Renal cortical epithelial cell (primary cell): Measurements from ENCODE around the gene ALDOC. TPM values are rescaled to one million over a fixed set of nuclear protein-coding genes. Genes with fewer than 3 reads are reported as not detected.

Source experiments
- DNase-seq: peaks from one replicate; pipeline ENCODE4 v3.0.0-alpha.2; 2011; ENCODE audit warnings: low read depth
- total RNA-seq: library from RNA; depleted of rRNA; stranded (reverse); fragments of >200 nt; gene quantifications from 2 replicates; pipeline ENCODE4 v1.2.3, GENCODE V29; 2014

Gene ALDOC
- total RNA-seq, 1 donor from 2014 or later, result 26.7 TPM

GRCh38 chr17:28532050-28532960, 44.4 kb downstream of the ALDOC start:
- DNase-seq, result peak; percentile 32

DNA sequence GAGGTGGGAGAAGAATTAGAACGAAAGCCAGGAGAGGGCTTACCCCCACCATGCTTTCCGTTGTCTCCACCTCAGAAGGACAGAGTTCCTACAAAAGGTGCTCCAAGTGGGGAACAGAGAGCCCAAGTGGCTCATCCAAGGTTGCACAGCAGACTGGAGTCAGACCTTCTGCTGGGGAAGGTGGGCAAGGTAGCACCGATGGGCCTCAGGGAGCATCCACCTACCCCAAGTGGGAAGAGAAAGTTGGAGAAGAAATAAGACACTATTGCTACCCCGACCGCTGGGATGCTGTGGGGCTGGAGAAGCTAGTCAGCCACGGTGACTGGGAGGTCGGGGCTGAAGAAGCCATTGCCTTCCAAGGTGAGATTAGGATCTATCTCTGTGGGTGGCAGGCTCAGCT, 45.8 kb downstream of the ALDOC start:
- DNase-seq, result no peak

DNA sequence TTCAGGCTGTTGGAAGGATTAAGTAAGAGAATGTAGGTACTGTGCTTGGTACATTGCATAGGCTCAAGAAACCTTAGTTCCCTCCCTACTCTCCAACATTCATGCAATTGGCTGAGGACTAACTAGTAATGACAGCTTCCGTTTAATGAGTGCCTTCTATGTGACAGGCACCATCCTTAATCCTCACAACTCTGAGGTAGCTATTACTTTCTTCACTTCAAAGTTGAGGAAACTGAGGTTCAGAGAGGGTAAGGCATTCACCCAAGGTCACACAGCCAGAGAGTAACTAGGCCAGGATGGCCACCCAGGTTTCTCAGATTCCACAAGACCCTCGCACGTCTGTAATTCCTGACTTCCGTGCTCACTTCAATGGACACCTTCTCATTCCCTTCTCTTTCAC, 46.4 kb downstream of the ALDOC start:
- DNase-seq, result no peak

DNA sequence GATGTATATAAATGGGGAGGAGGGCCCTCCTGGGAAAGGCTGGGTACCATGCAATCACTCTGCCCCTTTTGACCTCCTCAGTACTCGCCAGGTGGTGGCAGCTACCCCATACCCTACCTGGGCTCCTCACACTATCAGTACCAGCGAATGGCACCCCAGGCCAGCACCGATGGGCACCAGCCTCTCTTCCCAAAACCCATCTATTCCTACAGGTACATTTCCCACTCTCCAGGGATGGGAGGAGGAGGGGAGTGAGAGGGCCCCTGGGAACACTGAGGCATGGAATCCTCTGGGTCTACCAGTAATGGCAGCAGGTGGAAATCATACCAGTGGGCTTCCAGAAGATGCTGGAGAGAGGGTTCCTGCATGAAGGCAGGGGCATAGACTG, 47.7 kb downstream of the ALDOC start:
- DNase-seq, result no peak

DNA sequence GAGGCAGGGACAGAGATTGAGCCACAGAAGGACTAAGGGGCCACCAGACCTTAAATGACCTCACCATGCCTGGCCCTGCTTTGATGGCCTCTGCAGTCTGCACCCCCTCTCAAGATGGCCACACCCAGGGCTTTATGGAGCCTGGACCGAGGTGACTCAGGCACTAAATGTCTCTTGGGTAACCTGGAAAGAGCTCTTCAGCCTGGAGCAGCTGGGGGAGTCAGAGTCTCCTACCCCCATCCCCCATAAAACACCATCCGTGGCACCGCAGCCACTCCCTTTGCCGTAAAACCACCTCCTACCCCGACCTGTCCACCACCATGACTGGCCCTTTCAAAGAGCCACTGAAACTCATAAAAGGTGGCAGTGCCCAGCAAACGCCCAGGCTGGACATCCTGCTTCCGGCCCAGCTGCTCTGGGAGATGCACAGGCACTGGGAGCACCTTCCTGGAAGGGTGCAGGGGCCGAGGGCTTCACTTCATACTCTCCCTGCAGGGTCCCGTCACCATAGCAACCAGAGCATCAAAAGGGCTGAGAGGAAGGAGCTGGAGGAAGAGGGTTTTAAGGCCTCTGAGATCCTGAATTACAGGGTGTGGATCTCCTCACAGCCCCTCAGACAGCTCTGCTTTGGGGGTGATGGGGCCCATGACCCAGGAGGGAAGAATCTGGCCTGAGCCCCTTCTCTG, 48.2 kb downstream of the ALDOC start:
- peak; percentile 18 for DNase-seq

GRCh38 chr17:28527859-28528258, 48.8 kb downstream of the ALDOC start:
- no peak for DNase-seq

DNA sequence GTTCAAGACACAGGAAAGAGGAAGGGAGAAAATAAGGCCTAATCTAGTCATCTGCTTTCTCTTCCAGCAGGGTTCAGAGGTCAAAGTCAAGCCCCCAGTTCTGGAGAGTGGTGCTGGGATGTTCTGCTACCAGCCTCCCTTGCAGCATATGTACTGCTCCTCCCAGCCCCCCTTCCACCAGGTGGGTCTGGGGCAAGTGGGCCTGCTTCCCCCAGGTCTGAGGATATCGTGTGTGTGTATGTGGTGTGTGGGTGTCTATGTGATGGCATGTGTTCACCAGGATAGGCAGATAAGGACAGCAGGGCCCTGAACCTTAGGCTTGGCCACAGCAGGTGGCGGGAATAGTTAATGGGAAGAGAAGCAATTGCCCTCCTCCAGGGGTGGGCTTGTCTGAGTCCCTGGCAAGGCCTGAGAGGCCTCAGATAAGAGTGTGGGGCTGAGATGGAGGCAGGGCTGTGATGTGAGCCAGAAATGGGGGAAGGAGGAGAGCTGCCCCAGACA, 49.5 kb downstream of the ALDOC start:
- DNase-seq, result no peak

GRCh38 chr17:28526381-28526780, 50.3 kb downstream of the ALDOC start:
- no peak for DNase-seq

DNA sequence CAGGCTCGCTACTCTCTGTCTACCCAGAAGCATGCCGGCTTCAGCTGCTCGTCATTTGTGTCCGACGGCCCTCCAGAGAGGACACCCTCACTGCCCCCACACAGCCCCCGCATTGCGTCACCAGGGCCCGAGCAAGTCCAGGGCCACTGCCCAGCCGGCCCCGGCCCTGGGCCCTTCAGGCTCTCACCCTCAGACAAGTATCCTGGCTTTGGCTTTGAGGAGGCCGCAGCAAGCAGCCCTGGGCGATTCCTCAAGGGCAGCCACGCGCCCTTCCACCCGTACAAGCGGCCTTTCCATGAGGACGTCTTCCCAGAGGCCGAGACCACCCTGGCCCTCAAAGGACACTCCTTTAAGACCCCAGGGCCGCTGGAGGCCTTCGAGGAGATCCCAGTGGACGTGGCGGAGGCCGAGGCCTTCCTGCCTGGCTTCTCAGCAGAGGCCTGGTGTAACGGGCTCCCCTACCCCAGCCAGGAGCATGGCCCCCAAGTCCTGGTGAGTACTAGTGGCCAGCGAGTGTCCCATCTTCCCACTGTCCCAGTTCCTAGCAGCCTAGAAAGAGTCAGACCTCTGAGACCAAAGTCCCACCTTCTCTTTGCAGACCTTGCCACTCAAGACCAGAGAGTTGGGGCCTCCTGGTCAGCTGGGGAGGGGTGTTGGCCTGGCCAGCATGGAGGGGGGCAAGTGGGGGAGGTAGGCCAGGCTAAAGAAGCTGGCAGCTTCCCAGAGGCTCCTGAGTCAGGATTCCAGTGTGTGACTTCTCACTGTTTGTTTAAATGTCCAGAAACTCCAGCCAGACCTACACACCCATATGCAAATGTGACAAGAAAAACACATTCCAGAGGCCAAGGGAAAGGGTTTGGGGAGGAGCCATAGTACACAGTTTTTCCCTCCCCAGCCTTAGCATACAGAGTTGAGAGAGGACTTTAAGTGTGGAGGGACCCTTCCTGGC, 51.9 kb downstream of the ALDOC start:
- DNase-seq, result peak; percentile 94

DNA sequence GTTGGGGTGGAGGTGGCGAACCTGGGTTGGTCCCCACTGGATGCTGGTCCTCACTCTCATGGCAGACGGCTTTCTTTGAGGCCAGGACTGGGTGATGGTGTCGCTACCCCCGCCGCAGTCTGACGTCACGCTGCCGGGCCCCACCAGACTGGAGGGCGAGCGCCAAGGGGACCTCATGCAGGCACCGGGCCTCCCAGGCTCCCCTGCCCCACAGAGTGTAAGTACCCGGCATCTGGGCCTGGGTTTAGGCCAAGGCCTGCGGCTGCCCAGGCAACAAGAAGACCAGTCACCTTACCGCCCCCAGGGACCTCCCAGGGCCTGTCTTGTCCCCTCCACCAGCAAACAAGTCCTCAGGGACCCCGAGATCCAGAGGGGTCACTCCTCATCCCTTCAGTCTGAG, 52.8 kb downstream of the ALDOC start:
- DNase-seq, result no peak

GRCh38 chr17:28523186-28523585, 53.5 kb downstream of the ALDOC start:
- no peak for DNase-seq

Other genes with a start within 250 kb of the ALDOC start
- gene IFT20, start 241.4 kb downstream of the ALDOC start, total RNA-seq, result 46.6 and 57.0 TPM in 2 replicates
- 81.2 and 85.4 TPM in 2 replicates for gene TNFAIP1, start 241.1 kb downstream of the ALDOC start, total RNA-seq
- gene POLDIP2, start 219.4 kb downstream of the ALDOC start, total RNA-seq, result 78.0 and 81.9 TPM in 2 replicates
- gene SEBOX, start 211.7 kb downstream of the ALDOC start, total RNA-seq, result not detected in 2 replicates
- gene VTN, start 206.6 kb downstream of the ALDOC start, total RNA-seq, result not detected in 2 replicates
- gene SARM1, start 205.2 kb downstream of the ALDOC start, total RNA-seq, result 1.4 and 8.9 TPM in 2 replicates
- 4.0 and 8.6 TPM in 2 replicates for gene SLC46A1, start 170.7 kb downstream of the ALDOC start, total RNA-seq
- gene SLC13A2, start 103.3 kb downstream of the ALDOC start, total RNA-seq, result not detected in 2 replicates
- not detected in 2 replicates for gene FOXN1, start 70.5 kb downstream of the ALDOC start, total RNA-seq
- 15.6 and 29.3 TPM in 2 replicates for gene UNC119, start 24.3 kb downstream of the ALDOC start, total RNA-seq
- gene PIGS, start 5.4 kb downstream of the ALDOC start, total RNA-seq, result 70.0 and 114 TPM in 2 replicates
- 3.3 and 12.5 TPM in 2 replicates for gene SPAG5, start 22.1 kb upstream of the ALDOC start, total RNA-seq
- 6.1 and 7.1 TPM in 2 replicates for gene RSKR, start 37.3 kb upstream of the ALDOC start, total RNA-seq
- 182 and 259 TPM in 2 replicates for gene BLTP2, start 68.3 kb upstream of the ALDOC start, total RNA-seq
- gene SDF2, start 85.0 kb upstream of the ALDOC start, total RNA-seq, result 60.7 and 82.5 TPM in 2 replicates
- gene SUPT6H, start 85.3 kb upstream of the ALDOC start, total RNA-seq, result 22.1 and 92.6 TPM in 2 replicates
- gene PROCA1, start 135.0 kb upstream of the ALDOC start, total RNA-seq, result 0.17 and 1.1 TPM in 2 replicates
- 131 and 208 TPM in 2 replicates for gene RAB34, start 141.0 kb upstream of the ALDOC start, total RNA-seq
- gene RPL23A, start 143.1 kb upstream of the ALDOC start, total RNA-seq, result 540 and 600 TPM in 2 replicates
- gene TLCD1, start 149.3 kb upstream of the ALDOC start, total RNA-seq, result 8.1 and 18.2 TPM in 2 replicates
- gene NEK8, start 151.9 kb upstream of the ALDOC start, total RNA-seq, result 2.4 and 5.6 TPM in 2 replicates
- gene TRAF4, start 167.1 kb upstream of the ALDOC start, total RNA-seq, result 63.8 and 103 TPM in 2 replicates